GM21360 (cell line): ENCODE results near the gene TNPO1.

ENCODE experiments used
- ATAC-seq: cut with Tn5 transposase; IDR thresholded peaks from one replicate; pipeline ENCODE4 v1.9.1; 2021; ENCODE audit warnings: mild to moderate bottlenecking, moderate library complexity; ENCODE audit not compliant: unreplicated experiment

Gene TNPO1

GRCh38 chr5:72817671-72818266 is 1.3 kb downstream of the TNPO1 start:
- ATAC-seq = no peak

GRCh38 chr5:72818866-72819534 is 2.5 kb downstream of the TNPO1 start:
- peak; percentile 31 for ATAC-seq

GRCh38 chr5:72821776-72822175 is 5.3 kb downstream of the TNPO1 start:
- ATAC-seq = no peak

GRCh38 chr5:72822944-72823343 is 6.5 kb downstream of the TNPO1 start:
- ATAC-seq = no peak

- ATAC-seq = no peak
Observed at GRCh38 chr5:72829707-72830106, 13.2 kb downstream of the TNPO1 start.

GRCh38 chr5:72830362-72830761 is 13.9 kb downstream of the TNPO1 start:
- ATAC-seq = no peak

GRCh38 chr5:72831685-72832084 is 15.2 kb downstream of the TNPO1 start:
- ATAC-seq = no peak

GRCh38 chr5:72834924-72835323 is 18.5 kb downstream of the TNPO1 start:
- no peak for ATAC-seq

- ATAC-seq = no peak
Observed at GRCh38 chr5:72835633-72836032, 19.2 kb downstream of the TNPO1 start.

GRCh38 chr5:72836810-72837209 is 20.3 kb downstream of the TNPO1 start:
- ATAC-seq = no peak

- ATAC-seq = no peak
Observed at GRCh38 chr5:72837524-72838096, 21.1 kb downstream of the TNPO1 start.

- no peak for ATAC-seq
Observed at GRCh38 chr5:72840041-72840440, 23.6 kb downstream of the TNPO1 start.

- no peak for ATAC-seq
Observed at GRCh38 chr5:72841756-72842535, 25.5 kb downstream of the TNPO1 start.

GRCh38 chr5:72842816-72843215 is 26.4 kb downstream of the TNPO1 start:
- ATAC-seq = no peak

- no peak for ATAC-seq
Observed at GRCh38 chr5:72844218-72844603, 27.8 kb downstream of the TNPO1 start.

- ATAC-seq = no peak
Observed at GRCh38 chr5:72845889-72846288, 29.4 kb downstream of the TNPO1 start.

GRCh38 chr5:72846483-72846882 is 30.0 kb downstream of the TNPO1 start:
- ATAC-seq = no peak

- ATAC-seq = no peak
Observed at GRCh38 chr5:72847439-72847838, 31.0 kb downstream of the TNPO1 start.

GRCh38 chr5:72847989-72848473 is 31.6 kb downstream of the TNPO1 start:
- ATAC-seq = peak; percentile 63

- peak; percentile 43 for ATAC-seq
Observed at GRCh38 chr5:72848474-72849428, 32.3 kb downstream of the TNPO1 start.
